Testis (tissue), 3 donors: Measurements from ENCODE around the gene KCTD10. TPM values are rescaled to one million over a fixed set of nuclear protein-coding genes. Genes with fewer than 3 reads are reported as not detected.

ENCODE experiments used
- DNase-seq: peaks from one replicate; pipeline ENCODE4 v3.0.0-alpha.2; 2019
- H3K27ac ChIP-seq, 2 donors: fragments of 200-600 bp; sonication (generic); one replicate each; pipeline ENCODE4 v1.5.1; 2019
- H3K27me3 ChIP-seq: fragments of 200-600 bp; sonication (generic); one replicate; pipeline ENCODE4 v1.5.1; 2019
- H3K36me3 ChIP-seq: fragments of 200-600 bp; sonication (generic); one replicate; pipeline ENCODE4 v1.5.1; 2017; ENCODE audit warnings: low read depth; ENCODE audit errors: missing control alignments
- H3K4me1 ChIP-seq: fragments of 200-600 bp; sonication (generic); one replicate; pipeline ENCODE4 v1.5.1; 2019
- H3K4me3 ChIP-seq, 2 donors: fragments of 200-600 bp; sonication (generic); one replicate each; pipeline ENCODE4 v1.5.1; 2017 to 2019
- H3K9me3 ChIP-seq: fragments of 200-600 bp; sonication (generic); one replicate; pipeline ENCODE4 v1.5.1; 2017
- POLR2A ChIP-seq: fragments of 450-650 bp; IDR thresholded peaks from one replicate; pipeline ENCODE4 v1.6.1; 2017; ENCODE audit warnings: antibody characterized with exemption, mild to moderate bottlenecking, moderate library complexity
- WGBS, 2 donors: methylation state at CpG; one replicate each; pipeline ENCODE4 v1.1.5; 2018; 5-methylcytosine and 5-hydroxymethylcytosine counted together
- intact Hi-C: fragments of 100-400 bp; cut with DNase I; formaldehyde crosslinking; loops from one replicate; pipeline ENCODE4 v1.15.1; 2023; ENCODE audit warnings: low total_unique reads
- polyA plus RNA-seq: library from polyadenylated mRNA; stranded (reverse); fragments of 350-450 nt; fragmentation: Illumina TruSeq; extraction: RNeasy Lipid Tissue Mini Kit (QIAGEN cat#74804); gene quantifications from one replicate; pipeline ENCODE4 v1.2.3, GENCODE V29; 2014; ENCODE audit warnings: low read depth, low replicate concordance; ENCODE audit not compliant: insufficient read depth
- total RNA-seq, 2 donors: library from RNA; depleted of rRNA; stranded (reverse); fragments of >200 nt; gene quantifications; one replicate each; pipeline ENCODE4 v1.2.3, GENCODE V29; 2016
- TF ChIP-seq, protein P1 (sequence below), 3 experiments: fragments of 450-650 bp in 2 of 3; fragments of 200-600 bp in 1 of 3; sonication (generic) in 1 of 3; IDR thresholded peaks; one replicate each; pipeline ENCODE4 v1.5.1; 2016 to 2019; ENCODE audit warnings: antibody characterized with exemption in 3 of 3, mild to moderate bottlenecking in 2 of 3, moderate library complexity in 1 of 3

Gene KCTD10
- total and polyA plus RNA-seq, 3 donors from 2014 or later = 43.0 to 58.7 (median 43.6) TPM

DNA sequence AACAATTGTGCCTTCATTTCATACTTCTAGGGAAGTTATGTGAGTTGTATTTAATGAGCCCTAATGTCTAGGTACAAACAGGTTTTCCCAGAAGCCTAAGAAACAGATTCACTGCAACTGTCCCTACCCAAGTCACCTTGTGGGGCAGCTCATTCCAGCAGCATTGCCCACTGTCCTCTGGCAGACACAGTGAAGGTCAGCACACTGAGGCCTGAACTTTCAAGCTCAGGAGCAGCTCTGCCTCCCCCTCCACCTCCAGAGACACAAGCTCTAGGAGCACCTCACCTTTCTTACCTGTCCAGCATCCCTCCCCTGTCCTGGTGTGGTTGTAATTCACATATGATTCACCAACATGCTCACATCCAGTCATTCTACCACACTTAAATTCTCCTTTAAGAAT lies 16.0 kb upstream of the KCTD10 start:
- Histone ChIP-seq H3K4me1 (no peaks in the 10 kb centered on the region), H3K4me3 (no peak overlapping the region), H3K9me3 (no peaks in the 10 kb centered on the region), H3K27ac (no peak overlapping the region), H3K36me3 (no peaks in the 10 kb centered on the region), H3K27me3 (no peaks in the 10 kb centered on the region)
- no peak for DNase-seq
- no peak for TF ChIP-seq POLR2A
- TF ChIP-seq, protein P1, sequence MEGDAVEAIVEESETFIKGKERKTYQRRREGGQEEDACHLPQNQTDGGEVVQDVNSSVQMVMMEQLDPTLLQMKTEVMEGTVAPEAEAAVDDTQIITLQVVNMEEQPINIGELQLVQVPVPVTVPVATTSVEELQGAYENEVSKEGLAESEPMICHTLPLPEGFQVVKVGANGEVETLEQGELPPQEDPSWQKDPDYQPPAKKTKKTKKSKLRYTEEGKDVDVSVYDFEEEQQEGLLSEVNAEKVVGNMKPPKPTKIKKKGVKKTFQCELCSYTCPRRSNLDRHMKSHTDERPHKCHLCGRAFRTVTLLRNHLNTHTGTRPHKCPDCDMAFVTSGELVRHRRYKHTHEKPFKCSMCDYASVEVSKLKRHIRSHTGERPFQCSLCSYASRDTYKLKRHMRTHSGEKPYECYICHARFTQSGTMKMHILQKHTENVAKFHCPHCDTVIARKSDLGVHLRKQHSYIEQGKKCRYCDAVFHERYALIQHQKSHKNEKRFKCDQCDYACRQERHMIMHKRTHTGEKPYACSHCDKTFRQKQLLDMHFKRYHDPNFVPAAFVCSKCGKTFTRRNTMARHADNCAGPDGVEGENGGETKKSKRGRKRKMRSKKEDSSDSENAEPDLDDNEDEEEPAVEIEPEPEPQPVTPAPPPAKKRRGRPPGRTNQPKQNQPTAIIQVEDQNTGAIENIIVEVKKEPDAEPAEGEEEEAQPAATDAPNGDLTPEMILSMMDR (IDR thresholded peaks at IDR 0.05) = no peak
- intact Hi-C loops = no loop called here

DNA sequence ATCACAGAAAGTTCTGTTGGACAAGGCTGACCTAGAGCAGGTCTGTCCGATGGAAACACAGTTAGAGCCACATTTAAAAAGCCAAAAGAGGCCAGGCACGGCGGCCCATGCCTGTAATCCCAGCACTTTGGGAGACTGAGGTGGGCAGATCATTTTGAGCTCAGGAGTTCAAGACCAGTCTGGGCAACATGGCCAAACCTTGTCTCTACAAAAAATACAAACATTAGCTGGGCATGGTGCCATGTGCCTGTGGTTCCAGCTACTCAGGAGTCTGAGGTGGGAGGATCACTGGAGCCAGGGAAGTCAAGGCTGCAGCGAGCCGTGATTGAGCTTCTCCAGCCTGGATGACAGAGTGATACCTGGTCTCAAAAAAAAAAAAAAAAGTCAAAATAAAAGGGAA lies 15.3 kb upstream of the KCTD10 start:
- TF ChIP-seq, protein P1 (IDR thresholded peaks at IDR 0.05) = no peak
- no peak for TF ChIP-seq POLR2A
- 69 to 76% methylated on average over 5 of the region's 5 CpGs for WGBS, 2 donors
- Histone ChIP-seq H3K4me1 (no peaks in the 10 kb centered on the region), H3K27me3 (no peaks in the 10 kb centered on the region), H3K36me3 (no peaks in the 10 kb centered on the region), H3K27ac (no peak overlapping the region), H3K9me3 (no peaks in the 10 kb centered on the region), H3K4me3 (no peak overlapping the region)
- intact Hi-C loops = no loop called here
- DNase-seq = no peak

DNA sequence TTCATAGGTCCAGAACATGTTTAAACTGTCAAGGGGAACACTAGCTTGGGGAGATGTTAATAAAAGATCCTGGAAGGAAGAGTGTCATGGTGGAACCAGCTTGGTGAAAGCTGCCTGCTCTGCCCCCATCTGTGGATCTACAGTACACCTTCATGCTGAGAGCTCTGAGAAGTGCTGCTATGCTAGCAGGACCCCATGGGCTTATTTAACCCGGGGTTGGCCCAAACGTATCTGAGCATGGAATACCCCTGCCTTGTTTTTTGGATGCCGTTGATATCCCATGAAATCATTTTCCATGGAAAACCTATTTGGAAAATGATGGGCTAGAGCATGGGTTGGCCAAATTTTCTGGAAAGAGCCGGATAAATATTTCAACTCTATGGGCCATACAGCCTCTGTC lies 14.6 kb upstream of the KCTD10 start:
- no peaks in the 10 kb centered on the region for H3K27me3 ChIP-seq
- no peaks in the 10 kb centered on the region for H3K36me3 ChIP-seq
- no peak overlapping the region for H3K4me3 ChIP-seq
- no peaks in the 10 kb centered on the region for H3K9me3 ChIP-seq
- no peak for TF ChIP-seq POLR2A
- TF ChIP-seq, protein P1 (IDR thresholded peaks at IDR 0.05) = no peak
- H3K4me1 ChIP-seq = no peaks in the 10 kb centered on the region
- DNase-seq = no peak
- H3K27ac ChIP-seq = no peak overlapping the region
- WGBS, 2 donors = 94 to 97% methylated on average over 4 of the region's 4 CpGs
- intact Hi-C loops = no loop called here

DNA sequence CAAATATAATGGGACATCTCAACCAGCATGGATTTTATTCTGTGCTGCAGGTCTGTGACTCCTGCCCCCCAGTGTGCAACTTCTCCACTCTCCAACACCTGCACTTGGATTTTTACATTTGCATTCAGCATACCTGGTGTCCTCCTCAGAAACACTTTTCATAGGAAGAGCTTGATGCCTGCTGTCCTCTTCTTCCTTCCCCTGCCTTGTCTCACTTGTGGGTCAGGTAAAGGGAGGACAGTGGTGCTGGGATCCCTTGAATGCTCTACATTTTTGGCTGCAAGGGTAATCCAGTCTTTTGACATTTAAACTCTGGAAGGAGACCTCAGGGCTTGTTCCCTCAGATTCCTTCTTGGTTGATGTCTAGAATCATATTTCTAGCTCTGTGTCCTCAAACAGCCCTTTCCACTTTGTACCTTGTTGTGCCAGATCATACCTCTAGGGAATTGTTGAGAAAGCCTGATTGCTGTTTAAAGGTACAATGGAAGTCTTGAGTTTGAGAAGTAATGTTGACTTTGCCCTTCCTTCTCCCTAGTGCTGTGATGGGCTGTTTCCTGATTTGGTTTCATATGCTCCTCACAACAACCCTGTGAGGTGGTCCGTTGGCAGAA lies 13.0 kb upstream of the KCTD10 start:
- no peaks in the 10 kb centered on the region for H3K9me3 ChIP-seq
- H3K36me3 ChIP-seq = no peaks in the 10 kb centered on the region
- no peak overlapping the region for H3K27ac ChIP-seq
- no peaks in the 10 kb centered on the region for H3K27me3 ChIP-seq
- no peak for TF ChIP-seq POLR2A
- TF ChIP-seq, protein P1 (IDR thresholded peaks at IDR 0.05) = no peak
- DNase-seq = no peak
- 89 to 96% methylated on average over 1 of the region's 1 CpG for WGBS, 2 donors
- intact Hi-C loops = no loop called here
- H3K4me3 ChIP-seq = no peak overlapping the region
- H3K4me1 ChIP-seq = no peaks in the 10 kb centered on the region
